ENCODE measurements around the gene HRH1.

HRH1 gene

DNA sequence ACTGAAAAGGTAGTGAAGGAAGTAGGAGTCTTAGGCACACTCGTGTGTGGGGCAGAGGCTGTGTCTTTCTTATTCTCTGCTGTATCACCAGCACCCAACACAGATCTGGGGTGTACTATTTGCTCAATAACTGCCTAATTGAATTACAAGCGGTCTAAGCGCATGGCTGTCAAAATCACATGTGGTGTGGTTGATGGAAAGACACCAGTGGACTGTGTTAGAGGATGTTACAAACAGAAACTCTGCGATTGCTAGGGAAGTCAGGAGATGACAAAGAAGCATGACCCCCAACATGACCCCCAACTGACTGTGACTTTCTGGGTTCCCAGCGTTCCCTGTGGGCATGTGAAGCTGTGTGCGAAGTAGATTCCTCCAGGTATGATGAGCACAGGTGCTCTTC is 149.9 kb downstream of the HRH1 start:
- TF ChIP-seq, protein P1, sequence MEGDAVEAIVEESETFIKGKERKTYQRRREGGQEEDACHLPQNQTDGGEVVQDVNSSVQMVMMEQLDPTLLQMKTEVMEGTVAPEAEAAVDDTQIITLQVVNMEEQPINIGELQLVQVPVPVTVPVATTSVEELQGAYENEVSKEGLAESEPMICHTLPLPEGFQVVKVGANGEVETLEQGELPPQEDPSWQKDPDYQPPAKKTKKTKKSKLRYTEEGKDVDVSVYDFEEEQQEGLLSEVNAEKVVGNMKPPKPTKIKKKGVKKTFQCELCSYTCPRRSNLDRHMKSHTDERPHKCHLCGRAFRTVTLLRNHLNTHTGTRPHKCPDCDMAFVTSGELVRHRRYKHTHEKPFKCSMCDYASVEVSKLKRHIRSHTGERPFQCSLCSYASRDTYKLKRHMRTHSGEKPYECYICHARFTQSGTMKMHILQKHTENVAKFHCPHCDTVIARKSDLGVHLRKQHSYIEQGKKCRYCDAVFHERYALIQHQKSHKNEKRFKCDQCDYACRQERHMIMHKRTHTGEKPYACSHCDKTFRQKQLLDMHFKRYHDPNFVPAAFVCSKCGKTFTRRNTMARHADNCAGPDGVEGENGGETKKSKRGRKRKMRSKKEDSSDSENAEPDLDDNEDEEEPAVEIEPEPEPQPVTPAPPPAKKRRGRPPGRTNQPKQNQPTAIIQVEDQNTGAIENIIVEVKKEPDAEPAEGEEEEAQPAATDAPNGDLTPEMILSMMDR (IDR thresholded peaks at IDR 0.05; ENCODE audit: extremely low read depth, missing control alignments), result no peak
- no peak for DNase-seq (ENCODE audit: low spot score)

- TF ChIP-seq, protein P1 (IDR thresholded peaks at IDR 0.05; ENCODE audit: extremely low read depth, missing control alignments), result no peak
- DNase-seq (ENCODE audit: low spot score), result no peak
Observed at GRCh38 chr3:11305509-11305908, 151.2 kb downstream of the HRH1 start.

DNA sequence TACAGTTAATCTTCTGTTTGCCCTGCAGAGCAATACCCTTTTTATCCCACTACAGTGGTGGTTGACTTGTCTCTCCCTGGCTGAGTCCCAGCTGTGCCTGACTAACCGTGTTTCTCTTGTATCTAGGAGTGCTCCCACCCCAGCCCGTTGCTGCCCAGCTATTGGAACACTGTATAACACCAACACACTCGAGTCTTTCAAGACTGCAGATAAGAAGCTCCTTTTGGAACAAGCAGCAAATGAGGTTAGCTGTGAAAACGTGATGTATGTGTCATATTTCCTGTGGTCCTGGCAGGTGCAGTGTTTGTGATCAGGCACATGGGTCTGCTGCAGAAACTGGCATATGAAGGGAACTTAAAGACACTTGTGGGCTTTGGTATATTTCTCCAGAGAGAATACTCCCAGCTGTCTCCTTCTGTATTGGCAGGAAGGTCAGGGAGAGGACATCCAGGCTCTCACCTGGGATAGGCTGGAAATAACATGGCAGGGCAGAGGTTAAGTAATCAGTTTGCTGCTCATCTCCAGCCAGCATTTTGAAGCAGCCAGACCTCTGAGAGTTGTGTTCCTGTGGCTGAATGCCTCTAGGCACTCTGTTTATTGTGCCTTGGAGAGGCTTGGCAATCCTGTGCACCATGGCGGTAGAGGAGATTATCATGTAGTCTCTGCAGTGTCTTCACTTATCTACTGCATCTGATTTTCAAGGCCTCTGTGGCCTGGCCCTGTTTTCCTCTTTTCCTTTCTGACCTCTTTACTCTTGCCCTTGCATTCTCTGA is 152.7 kb downstream of the HRH1 start:
- DNase-seq (ENCODE audit: low spot score), result no peak
- TF ChIP-seq, protein P1 (IDR thresholded peaks at IDR 0.05; ENCODE audit: extremely low read depth, missing control alignments), result no peak

DNA sequence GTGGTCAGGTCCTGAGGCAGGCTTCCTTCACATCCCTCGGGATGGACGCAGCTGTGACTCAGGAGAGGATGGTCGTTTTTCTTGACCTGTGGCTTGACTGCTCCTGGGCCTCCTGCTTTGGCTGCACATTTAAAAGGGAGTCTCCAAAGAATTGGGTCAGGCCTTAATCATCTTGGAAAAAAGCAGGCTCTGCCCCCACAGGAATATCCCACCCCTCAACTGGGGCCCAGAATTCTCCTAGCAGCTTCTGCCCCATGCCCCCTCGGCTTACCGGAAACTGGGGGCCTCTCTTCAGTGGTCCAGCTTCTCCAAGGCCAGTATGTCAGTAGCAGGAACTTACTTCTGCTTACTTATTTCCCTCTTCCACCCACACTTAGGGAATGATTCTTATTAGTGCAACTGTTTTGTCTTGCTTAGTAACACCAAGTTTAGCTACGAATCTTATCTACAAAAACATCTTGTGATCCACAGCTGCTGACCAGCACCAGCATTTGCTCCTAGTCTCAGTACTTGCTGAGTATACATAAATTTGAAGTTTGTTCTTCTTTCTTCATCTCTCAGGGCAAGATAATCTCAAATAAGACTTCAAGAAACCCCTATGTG is 153.6 kb downstream of the HRH1 start:
- TF ChIP-seq, protein P1 (IDR thresholded peaks at IDR 0.05; ENCODE audit: extremely low read depth, missing control alignments), result no peak
- DNase-seq (ENCODE audit: low spot score), result no peak

DNA sequence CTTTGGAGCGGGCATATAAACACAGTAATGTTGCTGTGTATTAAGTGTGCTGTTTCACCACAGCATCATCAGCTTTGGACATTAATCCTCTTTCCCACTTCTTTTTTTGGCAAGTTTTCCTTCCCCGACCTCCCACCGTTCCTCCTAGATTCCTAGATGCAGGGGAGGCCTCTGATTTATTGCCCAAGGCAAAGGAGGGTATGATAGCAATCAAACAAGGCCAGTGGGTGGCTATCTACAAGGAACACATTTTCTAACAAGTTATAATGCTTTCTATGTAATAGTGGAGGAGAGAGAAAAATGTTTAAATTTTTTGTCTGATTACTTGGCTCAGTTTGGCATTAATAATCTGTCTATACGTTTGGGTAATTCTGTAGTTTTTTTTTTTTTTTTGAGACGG is 156.0 kb downstream of the HRH1 start:
- no peak for DNase-seq (ENCODE audit: low spot score)

DNA sequence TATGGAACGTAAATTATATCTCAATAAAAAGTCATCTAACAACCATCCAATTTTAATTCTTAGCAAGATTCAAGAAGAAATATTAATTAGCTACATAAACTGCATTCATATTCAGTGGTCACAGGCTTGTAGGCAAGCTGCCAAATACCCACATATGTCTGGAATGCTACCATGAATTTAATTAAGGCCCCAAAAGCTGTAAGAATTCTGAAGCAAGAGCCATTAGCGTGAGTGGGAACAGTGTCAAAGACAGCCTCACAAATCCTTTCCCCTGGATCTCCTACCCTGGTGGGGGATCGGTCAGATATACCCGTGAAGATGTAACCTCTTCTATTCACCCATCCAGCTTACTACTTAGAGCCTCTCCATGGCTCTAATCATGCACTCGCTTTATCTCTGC is 157.9 kb downstream of the HRH1 start:
- TF ChIP-seq, protein P1 (IDR thresholded peaks at IDR 0.05; ENCODE audit: extremely low read depth, missing control alignments), result no peak
- no peak for DNase-seq (ENCODE audit: low spot score)

More for the DNA sequence above, 156.0 kb downstream of the HRH1 start:
- TF ChIP-seq, protein P1 (IDR thresholded peaks at IDR 0.05; ENCODE audit: extremely low read depth, missing control alignments), result no peak

All from GM20000 (cell line).